ENCODE measurements around the gene TPI1.

- TF ChIP-seq, protein P1, sequence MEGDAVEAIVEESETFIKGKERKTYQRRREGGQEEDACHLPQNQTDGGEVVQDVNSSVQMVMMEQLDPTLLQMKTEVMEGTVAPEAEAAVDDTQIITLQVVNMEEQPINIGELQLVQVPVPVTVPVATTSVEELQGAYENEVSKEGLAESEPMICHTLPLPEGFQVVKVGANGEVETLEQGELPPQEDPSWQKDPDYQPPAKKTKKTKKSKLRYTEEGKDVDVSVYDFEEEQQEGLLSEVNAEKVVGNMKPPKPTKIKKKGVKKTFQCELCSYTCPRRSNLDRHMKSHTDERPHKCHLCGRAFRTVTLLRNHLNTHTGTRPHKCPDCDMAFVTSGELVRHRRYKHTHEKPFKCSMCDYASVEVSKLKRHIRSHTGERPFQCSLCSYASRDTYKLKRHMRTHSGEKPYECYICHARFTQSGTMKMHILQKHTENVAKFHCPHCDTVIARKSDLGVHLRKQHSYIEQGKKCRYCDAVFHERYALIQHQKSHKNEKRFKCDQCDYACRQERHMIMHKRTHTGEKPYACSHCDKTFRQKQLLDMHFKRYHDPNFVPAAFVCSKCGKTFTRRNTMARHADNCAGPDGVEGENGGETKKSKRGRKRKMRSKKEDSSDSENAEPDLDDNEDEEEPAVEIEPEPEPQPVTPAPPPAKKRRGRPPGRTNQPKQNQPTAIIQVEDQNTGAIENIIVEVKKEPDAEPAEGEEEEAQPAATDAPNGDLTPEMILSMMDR (conservative IDR thresholded peaks at IDR 0.05; ENCODE audit: low read length), result no peak
- TF ChIP-seq EZH2phosphoT487 (IDR thresholded peaks at IDR 0.05; ENCODE audit: borderline replicate concordance, low read depth, low read length), result no peak
Observed at GRCh38 chr12:6914246-6914946, 47.1 kb downstream of the TPI1 start, which contains the start of gene ENO2.
